Ovary (tissue), 3 donors: ENCODE measurements around the gene SAFB2.

Experiments
- CTCF ChIP-seq, 3 donors: fragments of 450-650 bp in 2 of 3; fragments of 200-600 bp in 1 of 3; IDR thresholded peaks; one replicate each; pipeline versions ENCODE4 v1.5.1 to v1.8.0; 2016 to 2022; ENCODE audit warnings: antibody characterized with exemption in 3 of 3, mild to moderate bottlenecking in 1 of 3
- POLR2A ChIP-seq: fragments of 450-650 bp; IDR thresholded peaks from one replicate; pipeline ENCODE4 v1.6.1; 2017; ENCODE audit warnings: antibody characterized with exemption, mild to moderate bottlenecking, moderate library complexity
- donor health status: DM: no; HTN: no; CAD: no.

GRCh38 chr19:5644037-5644436 lies 21.5 kb upstream of the SAFB2 start:
- TF ChIP-seq POLR2A (no peak), CTCF (IDR thresholded peaks at IDR 0.05) (no peak)
